CD4-positive, alpha-beta T cell (primary cell): ENCODE results near the gene STK24. TPM values are rescaled to one million over a fixed set of nuclear protein-coding genes. Genes with fewer than 3 reads are reported as not detected.
A peak's percentile ranks its signal among the peaks of the same experiment; 100 is the strongest.

Experiments
- ATAC-seq: fragments of 200-7000 bp; cut with Tn5 transposase; one replicate; pipeline ENCODE4 v1.10.0; 2022; ENCODE audit warnings: mild to moderate bottlenecking; ENCODE audit not compliant: poor library complexity
- CTCF ChIA-PET: fragments of 350-600 bp; sonication (Branson Sonifier 250); formaldehyde crosslinking; loops from one replicate; lab custom pipeline; 2021; ENCODE audit warnings: antibody characterized with exemption, inconsistent platforms; lab: Charles Lee
- POLR2A ChIA-PET: fragments of 350-600 bp; sonication (Branson Sonifier 250); formaldehyde crosslinking; loops from one replicate; lab custom pipeline; 2021; ENCODE audit warnings: antibody characterized with exemption, inconsistent platforms; lab: Charles Lee
- DNase-seq, 14 experiments: peaks; one replicate each; pipeline ENCODE4 v3.0.0-alpha.2; 2013 to 2020; ENCODE audit warnings: mixed read lengths in 2 of 14
- H3K27ac ChIP-seq, 2 donors: one replicate each; pipeline versions ENCODE4 v1.5.1 to v1.7.0; 2013; ENCODE audit warnings: low read length in 2 of 2, low read depth in 1 of 2, mild to moderate bottlenecking in 1 of 2
- H3K27me3 ChIP-seq, 2 experiments: 1 replicate in 1 of 2; 2 replicates in 1 of 2; pipeline versions ENCODE4 v1.6.1 to v1.7.0; 2013; ENCODE audit warnings: low read length in 2 of 2, control low read depth in 1 of 2, mild to moderate bottlenecking in 1 of 2, moderate library complexity in 1 of 2; ENCODE audit not compliant: insufficient read depth in 2 of 2, control insufficient read depth in 1 of 2
- H3K36me3 ChIP-seq: one replicate; pipeline ENCODE4 v1.6.1; 2013; ENCODE audit warnings: low read length, control low read depth; ENCODE audit not compliant: insufficient read depth
- H3K4me1 ChIP-seq: one replicate; pipeline ENCODE4 v1.6.1; 2013; ENCODE audit warnings: low read length, control low read depth; ENCODE audit not compliant: insufficient read depth
- H3K4me3 ChIP-seq: one replicate; pipeline ENCODE4 v1.5.1; 2013; ENCODE audit warnings: mild to moderate bottlenecking, low read length, moderate library complexity
- H3K9me3 ChIP-seq, 2 experiments: 1 replicate in 1 of 2; 2 replicates in 1 of 2; pipeline versions ENCODE4 v1.6.1 to v1.7.0; 2013; ENCODE audit warnings: low read length in 2 of 2, mild to moderate bottlenecking in 2 of 2, control low read depth in 1 of 2, moderate library complexity in 1 of 2; ENCODE audit not compliant: control insufficient read depth in 1 of 2, insufficient read depth in 1 of 2
- H3K27ac Mint-ChIP-seq: one replicate; pipeline ENCODE4 v1.8.0; 2020; ENCODE audit warnings: mixed read lengths
- H3K27me3 Mint-ChIP-seq: one replicate; pipeline ENCODE4 v1.8.0; 2021; ENCODE audit warnings: mixed read lengths
- H3K36me3 Mint-ChIP-seq: one replicate; pipeline ENCODE4 v1.8.0; 2021; ENCODE audit warnings: low read depth, mixed read lengths
- H3K4me1 Mint-ChIP-seq: one replicate; pipeline ENCODE4 v1.8.0; 2021; ENCODE audit warnings: low read depth, mixed read lengths
- H3K4me3 Mint-ChIP-seq: one replicate; pipeline ENCODE4 v1.8.0; 2020; ENCODE audit warnings: mild to moderate bottlenecking, mixed read lengths
- H3K9me3 Mint-ChIP-seq: one replicate; pipeline ENCODE4 v1.8.0; 2020; ENCODE audit warnings: mixed read lengths
- intact Hi-C, 2 experiments: fragments of 100-400 bp; cut with DNase I in 1 of 2; cut with micrococcal nuclease in 1 of 2; formaldehyde crosslinking; loops; one replicate each; pipeline versions ENCODE4 v1.15.1 to v1.9.0; 2023 to 2025; cut with DNase I, micrococcal nuclease
- total RNA-seq, 174 experiments: library from RNA in 2 of 174; stranded (reverse) in 2 of 174; gene quantifications; one replicate each; pipeline ENCODE4 v1.2.3 and lab custom pipeline; 2021 to 2026
- TF ChIP-seq, protein P1 (sequence below): fragments of 200-600 bp; IDR thresholded peaks from one replicate; pipeline ENCODE4 v1.8.0; 2022; ENCODE audit warnings: antibody characterized with exemption, mild to moderate bottlenecking

The STK24 gene
- total RNA-seq, 2 experiments from 2014 or later: 82.3 to 85.2 TPM

DNA sequence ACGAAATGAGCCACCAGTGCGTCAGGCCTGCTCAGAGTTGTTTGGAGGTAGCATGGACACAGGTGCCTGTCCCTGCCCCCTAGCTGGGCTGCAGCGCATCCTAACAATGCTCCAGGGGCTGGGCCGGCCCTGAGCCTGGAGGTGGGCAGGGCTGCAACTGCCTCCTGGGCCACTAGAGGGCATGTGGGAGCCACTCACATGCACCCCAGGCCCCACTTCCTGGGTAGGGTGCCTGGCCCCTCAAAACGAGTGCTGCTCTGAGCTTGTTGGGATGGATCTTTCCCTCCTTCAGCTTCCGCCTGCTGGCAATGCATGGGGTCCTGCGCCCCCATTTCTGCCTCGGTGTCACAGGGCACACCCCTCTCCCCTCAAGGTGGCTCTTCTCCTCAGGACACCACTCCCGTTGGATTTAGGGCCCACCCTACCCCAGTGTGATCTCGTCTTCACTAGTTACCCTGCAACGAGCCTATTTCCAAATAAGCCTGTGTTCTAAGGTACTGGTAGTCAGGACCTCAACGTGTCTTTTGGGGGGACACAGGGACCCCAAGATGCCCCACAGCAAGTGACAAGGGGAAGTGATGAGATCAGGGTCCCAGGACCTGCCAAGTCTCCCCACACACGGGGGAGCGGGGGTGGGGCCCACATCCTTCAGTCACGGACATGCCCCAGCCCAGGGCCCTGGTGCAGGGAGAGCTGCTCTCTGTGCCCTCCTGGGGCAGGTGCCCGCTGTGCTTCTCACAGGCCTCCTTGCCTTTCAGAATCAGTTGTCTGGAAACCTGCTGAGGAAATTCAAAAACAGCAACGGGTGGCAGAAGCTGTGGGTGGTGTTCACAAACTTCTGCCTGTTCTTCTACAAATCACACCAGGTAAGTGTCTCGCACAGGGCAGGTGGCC, 131.3 kb downstream of the STK24 start:
- H3K27me3 ChIP-seq: no peaks in the 10 kb centered on the region
- no peak overlapping the region for H3K4me3 ChIP-seq
- H3K9me3 ChIP-seq: no peaks in the 10 kb centered on the region
- TF ChIP-seq, protein P1, sequence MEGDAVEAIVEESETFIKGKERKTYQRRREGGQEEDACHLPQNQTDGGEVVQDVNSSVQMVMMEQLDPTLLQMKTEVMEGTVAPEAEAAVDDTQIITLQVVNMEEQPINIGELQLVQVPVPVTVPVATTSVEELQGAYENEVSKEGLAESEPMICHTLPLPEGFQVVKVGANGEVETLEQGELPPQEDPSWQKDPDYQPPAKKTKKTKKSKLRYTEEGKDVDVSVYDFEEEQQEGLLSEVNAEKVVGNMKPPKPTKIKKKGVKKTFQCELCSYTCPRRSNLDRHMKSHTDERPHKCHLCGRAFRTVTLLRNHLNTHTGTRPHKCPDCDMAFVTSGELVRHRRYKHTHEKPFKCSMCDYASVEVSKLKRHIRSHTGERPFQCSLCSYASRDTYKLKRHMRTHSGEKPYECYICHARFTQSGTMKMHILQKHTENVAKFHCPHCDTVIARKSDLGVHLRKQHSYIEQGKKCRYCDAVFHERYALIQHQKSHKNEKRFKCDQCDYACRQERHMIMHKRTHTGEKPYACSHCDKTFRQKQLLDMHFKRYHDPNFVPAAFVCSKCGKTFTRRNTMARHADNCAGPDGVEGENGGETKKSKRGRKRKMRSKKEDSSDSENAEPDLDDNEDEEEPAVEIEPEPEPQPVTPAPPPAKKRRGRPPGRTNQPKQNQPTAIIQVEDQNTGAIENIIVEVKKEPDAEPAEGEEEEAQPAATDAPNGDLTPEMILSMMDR: peak; percentile 97
- no peaks in the 10 kb centered on the region for H3K27me3 Mint-ChIP-seq
- intact Hi-C loops: loop anchor here (1.0 to 10.0 kb wide), 4 partner anchors 208 to 399 kb away; no protein-coding TSS in a partner anchor
- ATAC-seq: peak; percentile 99
- H3K27ac ChIP-seq: peak overlapping the region; percentile 52 to 55
- H3K36me3 ChIP-seq: peaks cover 18% of the 10 kb centered on the region
- CTCF ChIA-PET: interaction anchor here (0.6 to 3.5 kb wide), 27 partner anchors 11 to 397 kb away, joined by 3 to 49 read pairs (median 4); no protein-coding TSS in a partner anchor
- H3K4me3 Mint-ChIP-seq: peak overlapping the region; percentile 63
- H3K9me3 Mint-ChIP-seq: no peaks in the 10 kb centered on the region
- H3K4me1 ChIP-seq: peaks cover 16% of the 10 kb centered on the region
- POLR2A ChIA-PET: interaction anchor here (1.1 to 1.5 kb wide), 5 partner anchors 10 to 208 kb away, joined by 3 to 11 read pairs (median 3); no protein-coding TSS in a partner anchor
- H3K27ac Mint-ChIP-seq: peak overlapping the region; percentile 90
- DNase-seq: peak; percentile 62 to 88 (median 74)
- peaks cover 22% of the 10 kb centered on the region for H3K4me1 Mint-ChIP-seq
- peaks cover 24% of the 10 kb centered on the region for H3K36me3 Mint-ChIP-seq

DNA sequence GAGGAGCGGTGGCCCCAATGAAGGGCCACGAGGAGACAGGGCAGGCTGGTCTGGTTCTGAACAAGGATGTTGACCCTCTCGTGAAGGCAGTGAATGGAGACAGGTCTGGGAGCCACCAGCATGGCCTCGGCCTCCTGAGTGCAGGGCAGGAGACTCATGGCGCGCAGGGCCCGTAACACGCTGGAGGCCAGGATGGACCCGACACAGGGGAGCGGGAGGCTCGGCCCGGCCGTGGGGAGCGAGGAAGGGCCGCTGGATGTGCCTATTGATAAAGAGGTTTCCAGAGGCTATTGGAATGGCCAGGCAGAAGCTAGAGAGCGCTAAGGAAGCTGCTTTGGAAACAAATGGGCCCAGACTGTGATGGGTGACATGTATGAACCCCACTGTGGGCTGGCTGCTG, 132.5 kb downstream of the STK24 start:
- intact Hi-C loops: loop anchor here in 1 of 2 experiments (10.0 kb wide), 1 partner anchor 400 kb away; no protein-coding TSS in a partner anchor
- POLR2A ChIA-PET: interaction anchor here (1.5 kb wide), 1 partner anchor 32 kb away, joined by 7 read pairs; no protein-coding TSS in a partner anchor
- H3K4me3 Mint-ChIP-seq: no peak overlapping the region
- Histone ChIP-seq H3K9me3 (no peaks in the 10 kb centered on the region), H3K27ac (no peak overlapping the region), H3K36me3 (peaks cover 11% of the 10 kb centered on the region), H3K4me3 (no peak overlapping the region), H3K4me1 (peaks cover 13% of the 10 kb centered on the region), H3K27me3 (no peaks in the 10 kb centered on the region)
- DNase-seq (no peak), ATAC-seq (no peak)
- TF ChIP-seq, protein P1: no peak
- H3K9me3 Mint-ChIP-seq: no peaks in the 10 kb centered on the region
- CTCF ChIA-PET: interaction anchor here (0.6 to 3.5 kb wide), 9 partner anchors 12 to 717 kb away, joined by 3 to 49 read pairs (median 9); no protein-coding TSS in a partner anchor
- peak overlapping the region; percentile 66 for H3K27ac Mint-ChIP-seq
- H3K36me3 Mint-ChIP-seq: peaks cover 22% of the 10 kb centered on the region
- H3K4me1 Mint-ChIP-seq: peaks cover 16% of the 10 kb centered on the region
- no peaks in the 10 kb centered on the region for H3K27me3 Mint-ChIP-seq

DNA sequence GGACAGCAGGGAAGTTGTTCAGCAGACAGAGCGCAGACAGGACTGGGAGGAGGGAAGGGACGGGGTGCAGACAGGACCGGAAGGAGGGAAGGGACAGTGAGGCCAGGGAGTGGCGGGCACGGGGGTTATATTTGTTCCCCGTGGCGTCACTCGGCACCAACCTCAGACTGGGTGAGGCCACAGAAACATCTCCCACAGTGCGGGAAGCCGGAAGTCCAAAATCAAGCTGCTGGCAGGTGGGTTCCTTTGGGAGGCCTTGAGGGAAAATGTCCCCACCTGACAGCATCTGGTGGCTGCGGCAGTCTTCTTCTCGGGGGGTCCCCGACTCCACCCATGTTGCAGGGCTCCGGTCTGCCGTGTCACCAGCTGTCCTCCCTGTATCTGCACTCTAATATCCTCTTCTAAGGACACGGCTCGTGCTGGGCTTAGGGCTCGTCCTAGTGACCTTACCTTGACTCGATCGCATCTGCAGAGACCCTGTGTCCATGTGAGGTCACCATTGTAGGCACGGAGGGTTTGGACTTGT, 133.0 kb downstream of the STK24 start:
- POLR2A ChIA-PET: no interaction called here
- H3K4me3 ChIP-seq: no peak overlapping the region
- no peaks in the 10 kb centered on the region for H3K27me3 Mint-ChIP-seq
- intact Hi-C loops: loop anchor here in 1 of 2 experiments (10.0 kb wide), 1 partner anchor 401 kb away; no protein-coding TSS in a partner anchor
- CTCF ChIA-PET: interaction anchor here (0.6 to 3.5 kb wide), 2 partner anchors 210 to 718 kb away, joined by 3 to 49 read pairs; no protein-coding TSS in a partner anchor
- H3K27me3 ChIP-seq: no peaks in the 10 kb centered on the region
- DNase-seq (no peak), ATAC-seq (no peak)
- H3K27ac ChIP-seq: no peak overlapping the region
- peaks cover 19% of the 10 kb centered on the region for H3K36me3 Mint-ChIP-seq
- TF ChIP-seq, protein P1: no peak
- no peaks in the 10 kb centered on the region for H3K9me3 Mint-ChIP-seq
- H3K4me1 Mint-ChIP-seq: peaks cover 16% of the 10 kb centered on the region
- H3K36me3 ChIP-seq: peaks cover 6% of the 10 kb centered on the region
- peaks cover 13% of the 10 kb centered on the region for H3K4me1 ChIP-seq
- peak overlapping the region; percentile 66 for H3K27ac Mint-ChIP-seq
- H3K9me3 ChIP-seq: no peaks in the 10 kb centered on the region
- no peak overlapping the region for H3K4me3 Mint-ChIP-seq
